ENCODE measurements around the gene AKR1C1. TPM values are rescaled to one million over a fixed set of nuclear protein-coding genes. Genes with fewer than 3 reads are reported as not detected.
"Not testable (repeated sequence)": the region's sequence is repeated elsewhere in the genome, so short reads cannot be mapped to it uniquely, and the experiment has no call there.

The AKR1C1 gene
- total RNA-seq, 1 donor from 2014 or later: 14.5 TPM

DNA sequence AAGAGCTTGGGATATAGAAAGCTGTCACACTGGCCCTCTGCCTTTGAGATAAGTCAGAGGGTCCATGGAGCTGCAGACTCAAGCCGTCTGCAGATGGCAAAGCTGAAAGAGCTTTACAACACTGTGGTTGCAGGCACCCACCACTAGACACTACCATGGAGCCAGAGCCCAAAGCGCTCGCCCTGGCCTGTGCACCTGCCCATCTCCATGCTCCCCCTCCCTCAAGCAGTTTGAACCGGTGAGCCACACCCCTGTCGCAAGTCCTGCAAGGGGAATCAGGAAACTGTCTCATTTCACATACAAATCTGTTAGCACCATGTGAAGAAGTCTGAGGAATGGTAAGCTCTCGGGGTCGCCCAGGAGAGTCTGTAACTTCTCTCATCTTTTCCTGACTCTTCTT, 46.8 kb downstream of the AKR1C1 start:
- H3K27me3 Mint-ChIP-seq; DNase-seq (ENCODE audit: extremely low spot score, unreplicated experiment); H3K9me3 Mint-ChIP-seq; H3K4me3 Mint-ChIP-seq; H3K27ac Mint-ChIP-seq; H3K4me1 Mint-ChIP-seq (ENCODE audit: unreplicated experiment); H3K36me3 Mint-ChIP-seq: not testable (repeated sequence)

DNA sequence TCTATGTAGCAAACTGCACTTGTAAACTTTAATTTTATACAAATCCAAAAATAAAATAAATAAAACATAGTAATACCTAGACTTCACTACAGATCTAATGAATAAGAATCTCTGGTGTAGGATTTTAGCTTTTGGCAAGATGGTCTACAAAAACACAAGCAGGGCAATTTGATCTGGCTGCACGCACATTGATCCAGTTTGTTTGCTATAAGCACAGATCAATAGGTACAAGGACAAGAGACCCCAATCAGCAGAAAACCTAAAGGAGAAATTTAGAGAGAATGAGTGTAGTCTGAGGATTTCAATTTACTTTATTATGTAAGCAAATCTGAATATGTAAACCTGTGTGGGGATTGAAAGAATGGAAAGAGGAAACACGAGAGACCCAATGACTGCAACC, 48.2 kb downstream of the AKR1C1 start:
- not testable (repeated sequence) for H3K27me3 Mint-ChIP-seq; H3K4me1 Mint-ChIP-seq (ENCODE audit: unreplicated experiment); H3K9me3 Mint-ChIP-seq; DNase-seq (ENCODE audit: extremely low spot score, unreplicated experiment); H3K36me3 Mint-ChIP-seq
- Mint-ChIP-seq H3K27ac (peak overlapping the region; percentile 29), H3K4me3 (peak overlapping the region; percentile 1)

DNA sequence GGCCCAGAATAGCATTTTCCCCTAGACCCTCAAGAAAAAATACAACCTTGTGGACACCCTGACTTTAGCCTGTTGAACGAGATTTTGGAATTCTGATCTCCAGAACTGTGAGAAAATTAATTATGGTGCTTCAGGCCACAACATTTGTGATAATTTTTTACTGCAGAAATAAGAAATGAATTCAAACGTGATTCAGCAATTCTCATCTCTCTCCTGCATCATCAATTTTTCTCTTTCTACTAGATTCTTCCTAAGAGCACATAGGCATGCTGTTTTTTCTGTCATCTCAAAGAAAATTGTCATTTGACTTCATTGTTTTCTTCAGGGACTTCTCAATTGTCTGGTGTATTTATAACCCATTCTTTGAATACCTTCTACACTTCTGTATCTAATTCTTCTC, 49.4 kb downstream of the AKR1C1 start:
- H3K9me3 Mint-ChIP-seq: no peaks in the 10 kb centered on the region
- peak overlapping the region; percentile 3 for H3K4me3 Mint-ChIP-seq
- no peaks in the 10 kb centered on the region for H3K4me1 Mint-ChIP-seq (ENCODE audit: unreplicated experiment)
- DNase-seq (ENCODE audit: extremely low spot score, unreplicated experiment): no peak
- TF ChIP-seq CTCF (conservative IDR thresholded peaks at IDR 0.05): no peak
- H3K27me3 Mint-ChIP-seq: no peaks in the 10 kb centered on the region
- no peaks in the 10 kb centered on the region for H3K36me3 Mint-ChIP-seq
- peak overlapping the region; percentile 80 for H3K27ac Mint-ChIP-seq

- no peaks in the 10 kb centered on the region for H3K27me3 Mint-ChIP-seq
- peak overlapping the region; percentile 3 for H3K4me3 Mint-ChIP-seq
- no peak for TF ChIP-seq CTCF (conservative IDR thresholded peaks at IDR 0.05)
- peaks cover 4% of the 10 kb centered on the region for H3K4me1 Mint-ChIP-seq (ENCODE audit: unreplicated experiment)
- no peak for DNase-seq (ENCODE audit: extremely low spot score, unreplicated experiment)
- no peaks in the 10 kb centered on the region for H3K9me3 Mint-ChIP-seq
- peaks cover 3% of the 10 kb centered on the region for H3K36me3 Mint-ChIP-seq
- H3K27ac Mint-ChIP-seq: peak overlapping the region; percentile 79
These were observed 50.2 kb downstream of the AKR1C1 start for GRCh38 chr10:5013385-5013784.

- H3K9me3 Mint-ChIP-seq: not testable (repeated sequence)
These were observed 51.1 kb downstream of the AKR1C1 start for GRCh38 chr10:5014200-5014910.

DNA sequence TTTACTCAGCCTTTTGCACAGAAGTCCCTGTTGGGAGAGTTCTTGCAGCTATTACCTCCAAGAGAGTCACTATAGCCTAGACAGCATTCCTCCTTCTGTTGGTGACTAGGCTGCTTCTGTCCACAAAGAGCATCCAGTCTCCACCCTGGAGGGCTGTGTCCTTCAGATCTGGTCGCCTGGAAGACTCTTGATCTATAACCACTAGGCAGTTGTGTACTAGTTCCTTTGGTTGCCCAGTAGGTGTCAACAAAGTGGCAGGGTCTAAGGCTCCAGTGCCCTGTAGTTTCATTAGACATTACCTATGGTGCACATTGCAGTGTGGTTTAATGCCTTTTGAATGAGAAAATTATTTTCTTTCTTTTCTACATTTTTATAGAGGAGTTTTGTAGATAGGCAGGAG, 51.7 kb downstream of the AKR1C1 start:
- Mint-ChIP-seq H3K4me1 (ENCODE audit: unreplicated experiment) (peaks cover 4% of the 10 kb centered on the region), H3K36me3 (peaks cover 3% of the 10 kb centered on the region), H3K9me3 (no peaks in the 10 kb centered on the region), H3K27ac (peak overlapping the region; percentile 79), H3K27me3 (no peaks in the 10 kb centered on the region), H3K4me3 (peak overlapping the region; percentile 57)
- DNase-seq (ENCODE audit: extremely low spot score, unreplicated experiment): no peak
- TF ChIP-seq CTCF (conservative IDR thresholded peaks at IDR 0.05): no peak

More at GRCh38 chr10:5014200-5014910, 51.1 kb downstream of the AKR1C1 start:
- DNase-seq (ENCODE audit: extremely low spot score, unreplicated experiment); H3K4me1 Mint-ChIP-seq (ENCODE audit: unreplicated experiment); H3K27me3 Mint-ChIP-seq; H3K36me3 Mint-ChIP-seq: not testable (repeated sequence)
- Mint-ChIP-seq H3K4me3 (peak overlapping the region; percentile 57), H3K27ac (peak overlapping the region; percentile 79)

DNA sequence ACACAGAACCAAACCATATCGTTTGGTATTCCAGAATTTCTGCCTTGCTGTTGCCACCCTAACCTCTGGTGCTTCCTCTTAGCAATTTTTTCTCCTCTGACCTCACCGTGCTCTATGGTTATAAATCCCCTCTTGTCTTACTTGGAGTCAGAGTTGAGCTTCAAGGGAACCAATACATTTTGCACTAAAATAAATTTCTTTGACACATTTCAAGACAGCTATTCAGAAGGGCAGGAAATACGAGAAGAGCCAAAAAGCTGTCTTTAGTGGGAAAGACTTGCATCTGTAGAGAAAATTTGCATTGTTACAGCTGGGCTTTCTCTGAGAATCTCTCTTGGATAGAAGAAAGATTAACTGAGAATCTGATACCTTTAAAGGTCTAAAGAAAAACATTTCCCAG, 54.9 kb downstream of the AKR1C1 start:
- Mint-ChIP-seq H3K36me3 (peaks cover 3% of the 10 kb centered on the region), H3K4me3 (peak overlapping the region; percentile 59), H3K4me1 (ENCODE audit: unreplicated experiment) (peaks cover 4% of the 10 kb centered on the region), H3K27me3 (no peaks in the 10 kb centered on the region), H3K9me3 (no peaks in the 10 kb centered on the region), H3K27ac (peak overlapping the region; percentile 85)
- TF ChIP-seq CTCF (conservative IDR thresholded peaks at IDR 0.05): no peak
- no peak for DNase-seq (ENCODE audit: extremely low spot score, unreplicated experiment)

GRCh38 chr10:5018671-5019277, 55.6 kb downstream of the AKR1C1 start:
- not testable (repeated sequence) for H3K27me3 Mint-ChIP-seq; DNase-seq (ENCODE audit: extremely low spot score, unreplicated experiment); H3K9me3 Mint-ChIP-seq; H3K4me1 Mint-ChIP-seq (ENCODE audit: unreplicated experiment); H3K36me3 Mint-ChIP-seq; H3K4me3 Mint-ChIP-seq
- H3K27ac Mint-ChIP-seq: peak overlapping the region; percentile 85

- not testable (repeated sequence) for H3K36me3 Mint-ChIP-seq; H3K4me3 Mint-ChIP-seq; H3K27me3 Mint-ChIP-seq; DNase-seq (ENCODE audit: extremely low spot score, unreplicated experiment); H3K9me3 Mint-ChIP-seq; H3K4me1 Mint-ChIP-seq (ENCODE audit: unreplicated experiment)
- peak overlapping the region; percentile 87 for H3K27ac Mint-ChIP-seq
These were observed 56.8 kb downstream of the AKR1C1 start for GRCh38 chr10:5019770-5020612.
